IMR-90 (cell line): ENCODE results near the gene GRIFIN.

Experiments used
- BHLHE40 ChIP-seq: fragments of 150-350 bp; IDR thresholded peaks from 2 replicates; pipeline ENCODE4 v1.6.1; 2016; ENCODE audit warnings: mild to moderate bottlenecking, low read depth, low read length
- CEBPB ChIP-seq: IDR thresholded peaks from 2 replicates; pipeline ENCODE4 v1.6.1; 2012; ENCODE audit warnings: low read depth, low read length, improper control_type of control experiment
- NFE2L2 ChIP-seq: fragments of 150-350 bp; IDR thresholded peaks from 2 replicates; pipeline ENCODE4 v1.6.1; 2016; ENCODE audit warnings: low read depth, mild to moderate bottlenecking, low read length
- POLR2A ChIP-seq: IDR thresholded peaks from 2 replicates; pipeline ENCODE4 v1.6.1; 2012; ENCODE audit warnings: mild to moderate bottlenecking, low read depth, low read length
- SMC3 ChIP-seq: fragments of 150-350 bp; IDR thresholded peaks from 2 replicates; pipeline ENCODE4 v1.6.1; 2016; ENCODE audit warnings: low read depth, mild to moderate bottlenecking, antibody characterized with exemption, low read length, moderate library complexity
- TF ChIP-seq, protein P1 (sequence below): conservative IDR thresholded peaks from 2 replicates; pipeline ENCODE4 v1.5.1; 2012; ENCODE audit warnings: mild to moderate bottlenecking, low read depth, low read length, improper control_type of control experiment
- TF ChIP-seq, protein P2 (sequence below): fragments of 150-350 bp; IDR thresholded peaks from 2 replicates; pipeline ENCODE4 v1.6.1; 2016; ENCODE audit warnings: low read depth, mild to moderate bottlenecking, low read length, moderate library complexity, borderline replicate concordance
- TF ChIP-seq, protein P3 (sequence below): fragments of 150-350 bp; IDR thresholded peaks from 2 replicates; pipeline ENCODE4 v1.6.1; 2017; ENCODE audit warnings: mild to moderate bottlenecking, antibody characterized with exemption, low read length, low read depth

DNA sequence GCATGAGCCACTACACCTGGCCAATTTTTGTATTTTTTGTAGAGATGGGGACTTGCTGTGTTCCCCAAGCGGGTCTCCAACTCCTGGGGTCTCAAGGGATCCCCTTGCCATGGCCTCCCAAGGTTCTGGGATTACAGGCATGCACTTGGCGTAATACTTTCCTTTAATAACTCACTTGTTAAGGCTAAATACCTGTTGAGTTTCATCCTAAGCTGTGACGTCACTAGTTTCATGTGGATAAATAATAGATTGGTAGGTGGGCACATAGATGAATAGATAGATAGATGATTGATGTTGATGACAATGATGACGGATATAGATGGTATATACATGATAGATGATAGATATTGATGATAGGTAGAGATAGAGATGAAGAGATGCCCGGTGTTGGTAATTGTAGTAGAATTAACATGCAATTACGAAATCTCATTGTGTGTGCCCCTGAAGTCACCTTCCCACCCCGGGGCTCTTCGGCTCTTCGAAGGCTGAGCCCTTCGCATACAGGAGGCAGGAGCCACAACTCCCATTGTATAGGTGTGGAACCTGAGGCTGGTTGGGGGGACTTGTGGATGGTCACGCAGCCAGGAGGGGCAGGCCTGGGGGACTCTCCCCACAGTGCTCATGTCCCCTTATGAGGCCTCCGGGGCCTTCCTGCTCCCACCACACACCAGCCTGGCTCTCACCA lies 2.6 kb downstream of the GRIFIN start:
- TF ChIP-seq, protein P1, sequence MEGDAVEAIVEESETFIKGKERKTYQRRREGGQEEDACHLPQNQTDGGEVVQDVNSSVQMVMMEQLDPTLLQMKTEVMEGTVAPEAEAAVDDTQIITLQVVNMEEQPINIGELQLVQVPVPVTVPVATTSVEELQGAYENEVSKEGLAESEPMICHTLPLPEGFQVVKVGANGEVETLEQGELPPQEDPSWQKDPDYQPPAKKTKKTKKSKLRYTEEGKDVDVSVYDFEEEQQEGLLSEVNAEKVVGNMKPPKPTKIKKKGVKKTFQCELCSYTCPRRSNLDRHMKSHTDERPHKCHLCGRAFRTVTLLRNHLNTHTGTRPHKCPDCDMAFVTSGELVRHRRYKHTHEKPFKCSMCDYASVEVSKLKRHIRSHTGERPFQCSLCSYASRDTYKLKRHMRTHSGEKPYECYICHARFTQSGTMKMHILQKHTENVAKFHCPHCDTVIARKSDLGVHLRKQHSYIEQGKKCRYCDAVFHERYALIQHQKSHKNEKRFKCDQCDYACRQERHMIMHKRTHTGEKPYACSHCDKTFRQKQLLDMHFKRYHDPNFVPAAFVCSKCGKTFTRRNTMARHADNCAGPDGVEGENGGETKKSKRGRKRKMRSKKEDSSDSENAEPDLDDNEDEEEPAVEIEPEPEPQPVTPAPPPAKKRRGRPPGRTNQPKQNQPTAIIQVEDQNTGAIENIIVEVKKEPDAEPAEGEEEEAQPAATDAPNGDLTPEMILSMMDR, result no peak
- TF ChIP-seq, protein P2, sequence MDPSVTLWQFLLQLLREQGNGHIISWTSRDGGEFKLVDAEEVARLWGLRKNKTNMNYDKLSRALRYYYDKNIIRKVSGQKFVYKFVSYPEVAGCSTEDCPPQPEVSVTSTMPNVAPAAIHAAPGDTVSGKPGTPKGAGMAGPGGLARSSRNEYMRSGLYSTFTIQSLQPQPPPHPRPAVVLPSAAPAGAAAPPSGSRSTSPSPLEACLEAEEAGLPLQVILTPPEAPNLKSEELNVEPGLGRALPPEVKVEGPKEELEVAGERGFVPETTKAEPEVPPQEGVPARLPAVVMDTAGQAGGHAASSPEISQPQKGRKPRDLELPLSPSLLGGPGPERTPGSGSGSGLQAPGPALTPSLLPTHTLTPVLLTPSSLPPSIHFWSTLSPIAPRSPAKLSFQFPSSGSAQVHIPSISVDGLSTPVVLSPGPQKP, result no peak
- TF ChIP-seq NFE2L2 (no peak), POLR2A (no peak), SMC3 (no peak), BHLHE40 (no peak), CEBPB (no peak)
- TF ChIP-seq, protein P3, sequence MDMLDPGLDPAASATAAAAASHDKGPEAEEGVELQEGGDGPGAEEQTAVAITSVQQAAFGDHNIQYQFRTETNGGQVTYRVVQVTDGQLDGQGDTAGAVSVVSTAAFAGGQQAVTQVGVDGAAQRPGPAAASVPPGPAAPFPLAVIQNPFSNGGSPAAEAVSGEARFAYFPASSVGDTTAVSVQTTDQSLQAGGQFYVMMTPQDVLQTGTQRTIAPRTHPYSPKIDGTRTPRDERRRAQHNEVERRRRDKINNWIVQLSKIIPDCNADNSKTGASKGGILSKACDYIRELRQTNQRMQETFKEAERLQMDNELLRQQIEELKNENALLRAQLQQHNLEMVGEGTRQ, result no peak
